Subcutaneous adipose tissue (tissue), 4 donors: ENCODE measurements around the gene GRK1. TPM values are rescaled to one million over a fixed set of nuclear protein-coding genes. Genes with fewer than 3 reads are reported as not detected.

Experiments
- total RNA-seq, 4 donors: library from RNA; depleted of rRNA; stranded (reverse); fragments of >200 nt; gene quantifications; one replicate each; pipeline ENCODE4 v1.1.0, GENCODE V29; 2016
- TF ChIP-seq, protein P1 (sequence below): fragments of 450-650 bp; IDR thresholded peaks from one replicate; pipeline ENCODE4 v1.5.1; 2016; ENCODE audit warnings: low read depth, mild to moderate bottlenecking, control low read depth, antibody characterized with exemption, moderate library complexity

The GRK1 gene
- total RNA-seq, 4 donors from 2014 or later = not detected

- TF ChIP-seq, protein P1, sequence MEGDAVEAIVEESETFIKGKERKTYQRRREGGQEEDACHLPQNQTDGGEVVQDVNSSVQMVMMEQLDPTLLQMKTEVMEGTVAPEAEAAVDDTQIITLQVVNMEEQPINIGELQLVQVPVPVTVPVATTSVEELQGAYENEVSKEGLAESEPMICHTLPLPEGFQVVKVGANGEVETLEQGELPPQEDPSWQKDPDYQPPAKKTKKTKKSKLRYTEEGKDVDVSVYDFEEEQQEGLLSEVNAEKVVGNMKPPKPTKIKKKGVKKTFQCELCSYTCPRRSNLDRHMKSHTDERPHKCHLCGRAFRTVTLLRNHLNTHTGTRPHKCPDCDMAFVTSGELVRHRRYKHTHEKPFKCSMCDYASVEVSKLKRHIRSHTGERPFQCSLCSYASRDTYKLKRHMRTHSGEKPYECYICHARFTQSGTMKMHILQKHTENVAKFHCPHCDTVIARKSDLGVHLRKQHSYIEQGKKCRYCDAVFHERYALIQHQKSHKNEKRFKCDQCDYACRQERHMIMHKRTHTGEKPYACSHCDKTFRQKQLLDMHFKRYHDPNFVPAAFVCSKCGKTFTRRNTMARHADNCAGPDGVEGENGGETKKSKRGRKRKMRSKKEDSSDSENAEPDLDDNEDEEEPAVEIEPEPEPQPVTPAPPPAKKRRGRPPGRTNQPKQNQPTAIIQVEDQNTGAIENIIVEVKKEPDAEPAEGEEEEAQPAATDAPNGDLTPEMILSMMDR = no peak
Measured at GRCh38 chr13:113671066-113672001, 4.3 kb downstream of the GRK1 start.

GRCh38 chr13:113672002-113672651 lies 5.1 kb downstream of the GRK1 start:
- TF ChIP-seq, protein P1 = no peak

- TF ChIP-seq, protein P1 = no peak
Measured at GRCh38 chr13:113722921-113723320, 55.9 kb downstream of the GRK1 start.

DNA sequence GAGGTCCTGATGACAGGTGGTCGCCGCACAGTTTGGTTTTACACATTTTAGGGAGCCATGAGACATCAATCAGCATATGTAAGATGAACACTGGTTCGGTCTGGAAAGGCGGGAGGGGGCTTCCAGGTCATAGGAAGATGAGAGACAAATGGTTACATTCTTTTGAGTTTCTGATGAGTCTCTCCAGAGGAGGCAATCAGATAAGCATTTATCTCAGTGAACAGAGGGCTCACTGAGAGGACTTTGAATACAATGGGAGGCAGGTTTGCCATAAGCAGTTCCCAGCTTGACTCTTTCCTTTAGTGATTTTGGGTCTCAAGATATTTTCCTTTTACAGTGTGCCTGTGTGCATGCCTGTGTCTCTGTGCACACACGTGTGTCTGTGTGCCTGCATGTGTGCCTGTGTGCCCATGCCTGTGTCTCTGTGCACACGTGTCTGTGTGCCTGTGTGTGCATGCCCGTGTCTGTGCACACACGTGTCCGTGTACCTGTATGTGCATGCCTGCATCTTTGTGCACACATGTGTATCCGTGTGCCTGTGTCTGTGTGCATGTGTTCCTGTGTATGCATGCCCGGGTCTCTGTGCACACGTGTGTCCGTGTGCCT lies 56.5 kb downstream of the GRK1 start:
- TF ChIP-seq, protein P1 = no peak

GRCh38 chr13:113724016-113724758 lies 57.2 kb downstream of the GRK1 start:
- TF ChIP-seq, protein P1 = no peak

- TF ChIP-seq, protein P1 = no peak
Measured at GRCh38 chr13:113724780-113725315, 57.8 kb downstream of the GRK1 start.
